Neural progenitor cell (in vitro differentiated cells): ENCODE data around the gene DUSP8.

ENCODE experiments used
- CTCF ChIP-seq: fragments of 200-600 bp; sonication (generic); IDR thresholded peaks from 2 replicates; pipeline ENCODE4 v1.5.1; 2017; ENCODE audit warnings: antibody characterized with exemption, mild to moderate bottlenecking
- EZH2 ChIP-seq: fragments of 200-600 bp; sonication (generic); IDR thresholded peaks from 2 replicates; pipeline ENCODE4 v1.6.1; 2017; ENCODE audit warnings: antibody characterized with exemption, mild to moderate bottlenecking, moderate library complexity
- EZH2phosphoT487 ChIP-seq: fragments of 200-600 bp; sonication (generic); IDR thresholded peaks from 2 replicates; pipeline ENCODE4 v1.6.1; 2017; ENCODE audit warnings: antibody characterized with exemption

DNA sequence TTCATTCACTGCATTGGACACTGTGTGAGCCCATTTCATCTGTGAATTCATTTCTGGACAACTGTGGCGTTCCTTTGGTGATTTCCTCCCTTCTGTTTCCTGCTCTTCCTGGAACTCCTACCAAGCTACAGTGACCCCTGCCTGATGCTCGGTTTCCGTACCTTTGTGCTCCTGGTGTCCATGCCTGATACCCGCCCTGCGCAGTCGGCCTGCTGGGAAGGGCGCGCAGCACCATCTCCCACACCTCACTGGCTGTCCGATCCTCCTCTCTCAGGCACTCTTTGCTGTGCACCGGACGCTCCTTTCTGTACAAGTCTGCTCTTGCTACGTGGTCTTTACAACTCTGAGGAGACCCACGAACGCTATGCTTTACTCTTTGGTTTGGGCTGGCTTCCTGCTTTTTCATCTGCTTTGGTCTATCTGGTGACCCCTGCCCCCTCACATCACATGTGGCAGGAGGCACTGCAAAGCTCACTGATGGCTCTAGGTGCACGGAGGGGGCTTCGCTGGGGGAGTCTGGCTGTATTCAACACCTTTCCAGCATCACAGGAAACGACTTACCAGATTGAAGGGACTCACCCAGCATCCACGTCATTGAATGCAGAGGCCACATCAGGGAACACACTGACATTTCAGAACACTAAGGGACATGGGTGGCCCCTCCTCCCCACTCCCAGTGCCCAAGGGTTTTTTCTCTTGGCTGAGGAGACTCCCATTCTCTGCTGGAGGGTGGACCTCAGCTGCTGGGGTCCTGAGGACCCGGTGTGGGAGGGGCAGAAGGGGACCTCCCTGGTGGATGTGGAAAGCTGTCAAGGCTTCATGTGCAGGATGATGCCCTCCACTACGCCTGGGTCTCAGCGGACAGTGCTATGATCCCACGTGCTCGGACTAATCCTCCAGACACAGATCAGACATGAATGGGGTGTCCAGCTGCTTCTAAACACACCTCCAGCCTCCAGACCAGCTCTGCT, 58.5 kb downstream of the DUSP8 start:
- no peak for TF ChIP-seq CTCF
- no peak for TF ChIP-seq EZH2phosphoT487
- TF ChIP-seq EZH2, result no peak
